AML-193 (cell line): ENCODE results near the gene SEC14L6.
"Not testable (repeated sequence)": the region's sequence is repeated elsewhere in the genome, so short reads cannot be mapped to it uniquely, and the experiment has no call there.

Source experiments
- DNase-seq, 2 experiments: peaks; one replicate each; lab custom pipeline; 2025; lab: John Stamatoyannopoulos, UW

Gene SEC14L6

GRCh38 chr22:30566125-30566524 is 19.6 kb upstream of the SEC14L6 start:
- DNase-seq: no peak

GRCh38 chr22:30565341-30565740 is 18.8 kb upstream of the SEC14L6 start:
- no peak for DNase-seq

- DNase-seq: no peak
Observed at GRCh38 chr22:30564761-30565119, 18.2 kb upstream of the SEC14L6 start.

GRCh38 chr22:30564045-30564760 is 17.7 kb upstream of the SEC14L6 start:
- DNase-seq: no peak

GRCh38 chr22:30562366-30562765 is 15.8 kb upstream of the SEC14L6 start:
- DNase-seq: no peak

GRCh38 chr22:30561402-30562189 is 15.1 kb upstream of the SEC14L6 start:
- DNase-seq: no peak

- not testable (repeated sequence) for DNase-seq
Observed at GRCh38 chr22:30560643-30561202, 14.2 kb upstream of the SEC14L6 start.

GRCh38 chr22:30559889-30560288 is 13.3 kb upstream of the SEC14L6 start:
- DNase-seq: no peak

GRCh38 chr22:30557243-30557642 is 10.7 kb upstream of the SEC14L6 start:
- no peak for DNase-seq

GRCh38 chr22:30556388-30556787 is 9.8 kb upstream of the SEC14L6 start:
- no peak for DNase-seq

- no peak for DNase-seq
Observed at GRCh38 chr22:30555282-30556210, 9.0 kb upstream of the SEC14L6 start.

- no peak for DNase-seq
Observed at GRCh38 chr22:30553971-30554370, 7.4 kb upstream of the SEC14L6 start.

GRCh38 chr22:30552719-30553118 is 6.2 kb upstream of the SEC14L6 start:
- no peak for DNase-seq

GRCh38 chr22:30551813-30552212 is 5.3 kb upstream of the SEC14L6 start:
- not testable (repeated sequence) for DNase-seq

- DNase-seq: no peak
Observed at GRCh38 chr22:30547188-30547587, 647 bp upstream of the SEC14L6 start.

GRCh38 chr22:30542811-30543188 is 3.7 kb downstream of the SEC14L6 start:
- no peak for DNase-seq

- no peak for DNase-seq
Observed at GRCh38 chr22:30541961-30542810, 4.4 kb downstream of the SEC14L6 start.

GRCh38 chr22:30541511-30541910 is 5.0 kb downstream of the SEC14L6 start:
- DNase-seq: not testable (repeated sequence)

GRCh38 chr22:30539368-30539767 is 7.2 kb downstream of the SEC14L6 start:
- no peak for DNase-seq

- no peak for DNase-seq
Observed at GRCh38 chr22:30538280-30538679, 8.3 kb downstream of the SEC14L6 start.

GRCh38 chr22:30537083-30537731 is 9.3 kb downstream of the SEC14L6 start:
- DNase-seq: no peak
